Endothelial cell of umbilical vein (primary cell): ENCODE measurements around the gene ESRRA. TPM values are rescaled to one million over a fixed set of nuclear protein-coding genes. Genes with fewer than 3 reads are reported as not detected.

Experiments used
- BruUV-seq: library from RNA; stranded (reverse); fragments of 400-500 nt; replicated peaks from 2 replicates; lab custom pipeline; 2021; lab: Mats Ljungman, UMichigan
- CTCF ChIA-PET: fragments of 300-600, 350-600 bp; sonication (Branson Sonifier 250); formaldehyde crosslinking; loops from one replicate; lab custom pipeline; 2021; ENCODE audit warnings: antibody characterized with exemption, inconsistent platforms; lab: Charles Lee
- POLR2A ChIA-PET: fragments of 300-600, 350-600 bp; sonication (Branson Sonifier 250); formaldehyde crosslinking; loops from one replicate; lab custom pipeline; 2021; ENCODE audit warnings: antibody characterized with exemption, inconsistent platforms; lab: Charles Lee
- DNase-seq: peaks from one replicate; pipeline ENCODE4 v3.0.0-alpha.2; 2011; ENCODE audit warnings: low read depth, low spot score
- FAIRE-seq: peaks from 2 replicates; lab custom pipeline; 2011; peaks lifted over from hg19 to GRCh38; lab: Jason Lieb, UNC
- H2AFZ ChIP-seq: 2 replicates; pipeline ENCODE4 v1.6.0; 2012; ENCODE audit warnings: low read depth, low read length, control low read depth, inconsistent platforms
- H3K27ac ChIP-seq: 2 replicates; pipeline ENCODE4 v1.5.1; 2011; ENCODE audit warnings: low read depth, mild to moderate bottlenecking, control low read depth, low read length, moderate library complexity; ENCODE audit not compliant: insufficient read depth
- H3K27me3 ChIP-seq, 2 experiments: 2 replicates each; pipeline versions ENCODE4 v1.6.0 to v1.6.1; 2011; ENCODE audit warnings: low read length in 2 of 2, mixed read lengths in 1 of 2; ENCODE audit not compliant: control insufficient read depth in 2 of 2, insufficient read depth in 2 of 2
- H3K36me3 ChIP-seq, 2 experiments: 2 replicates in 1 of 2; 3 replicates in 1 of 2; pipeline ENCODE4 v1.5.1; 2011; ENCODE audit warnings: low read length in 2 of 2, mild to moderate bottlenecking in 1 of 2, moderate library complexity in 1 of 2; ENCODE audit not compliant: control insufficient read depth in 2 of 2, insufficient read depth in 2 of 2; ENCODE audit errors: extremely low read depth in 1 of 2
- H3K4me1 ChIP-seq: 3 replicates; pipeline ENCODE4 v1.5.1; 2011; ENCODE audit warnings: mild to moderate bottlenecking, low read length; ENCODE audit not compliant: control insufficient read depth, insufficient read depth; ENCODE audit errors: extremely low read depth
- H3K4me2 ChIP-seq: 2 replicates; pipeline ENCODE4 v1.6.1; 2011; ENCODE audit warnings: low read length, control low read depth, mixed read lengths; ENCODE audit not compliant: insufficient read depth
- H3K4me3 ChIP-seq, 3 experiments: fragments of 200-600 bp in 1 of 3; sonication (generic), shearing (Covaris generic) in 1 of 3; replicated peaks in 1 of 3; 2 replicates each; pipeline ENCODE4 v1.5.1; 2011 to 2016; ENCODE audit warnings: control low read depth in 3 of 3, low read length in 3 of 3, mild to moderate bottlenecking in 2 of 3, inconsistent platforms in 1 of 3, low read depth in 1 of 3, moderate library complexity in 1 of 3; ENCODE audit not compliant: insufficient read depth in 1 of 3
- H3K79me2 ChIP-seq: 2 replicates; pipeline ENCODE4 v1.6.0; 2012; ENCODE audit warnings: low read length, inconsistent platforms; ENCODE audit not compliant: control insufficient read depth, insufficient read depth
- H3K9ac ChIP-seq: replicated peaks from 2 replicates; pipeline ENCODE3; 2011; ENCODE audit warnings: low read length, control low read depth; ENCODE audit not compliant: insufficient read depth; ENCODE audit errors: extremely low read depth
- H3K9me1 ChIP-seq: replicated peaks from 3 replicates; pipeline ENCODE4 v1.6.0; 2011; ENCODE audit warnings: mild to moderate bottlenecking, low read length; ENCODE audit not compliant: control insufficient read depth, insufficient read depth; ENCODE audit errors: extremely low read depth
- H3K9me3 ChIP-seq: replicated peaks from 2 replicates; pipeline ENCODE4 v1.5.1; 2012; ENCODE audit warnings: low read length, inconsistent platforms; ENCODE audit not compliant: control insufficient read depth, insufficient read depth
- H4K20me1 ChIP-seq: replicated peaks from 2 replicates; pipeline ENCODE3; 2011; ENCODE audit warnings: mild to moderate bottlenecking, low read length; ENCODE audit not compliant: control insufficient read depth, insufficient read depth; ENCODE audit errors: extremely low read depth
- CTCF ChIP-seq, 2 donors: IDR thresholded peaks; 1 replicate in 1 of 2; 2 replicates in 1 of 2; pipeline ENCODE4 v1.5.1; 2011; ENCODE audit warnings: low read length in 2 of 2, mild to moderate bottlenecking in 2 of 2, moderate library complexity in 2 of 2, control low read depth in 1 of 2, inconsistent platforms in 1 of 2, low read depth in 1 of 2; ENCODE audit not compliant: insufficient read depth in 1 of 2; ENCODE audit errors: extremely low read depth in 1 of 2
- EZH2 ChIP-seq: IDR thresholded peaks from 2 replicates; pipeline ENCODE4 v1.6.1; 2012; ENCODE audit warnings: borderline replicate concordance, low read depth, mild to moderate bottlenecking, moderate library complexity, low read length, inconsistent platforms; ENCODE audit not compliant: severe bottlenecking
- FOS ChIP-seq: IDR thresholded peaks from 2 replicates; pipeline ENCODE4 v1.6.1; 2011; ENCODE audit warnings: mild to moderate bottlenecking, low read length, moderate library complexity, borderline replicate concordance; ENCODE audit not compliant: insufficient read depth
- GATA2 ChIP-seq: IDR thresholded peaks from 2 replicates; pipeline ENCODE4 v1.7.0; 2011; ENCODE audit warnings: low read depth, mild to moderate bottlenecking, moderate library complexity, mixed read lengths, low read length; ENCODE audit not compliant: insufficient read length, insufficient read depth
- JUN ChIP-seq: IDR thresholded peaks from 2 replicates; pipeline ENCODE4 v1.6.1; 2011; ENCODE audit warnings: borderline replicate concordance, low read depth; ENCODE audit not compliant: insufficient read length, insufficient read depth
- MAX ChIP-seq: IDR thresholded peaks from 2 replicates; pipeline ENCODE4 v1.6.1; 2011; ENCODE audit not compliant: insufficient read depth, insufficient read length
- MYC ChIP-seq: IDR thresholded peaks from one replicate; pipeline ENCODE4 v1.6.1; 2011; ENCODE audit warnings: mild to moderate bottlenecking, low read depth, low read length
- POLR2A ChIP-seq: IDR thresholded peaks from 2 replicates; pipeline ENCODE4 v1.6.1; 2012; ENCODE audit warnings: low read depth, mild to moderate bottlenecking, control low read depth, low read length
- POLR2AphosphoS5 ChIP-seq: IDR thresholded peaks from 2 replicates; pipeline ENCODE4 v1.6.1; 2012; ENCODE audit warnings: low read depth, mild to moderate bottlenecking, control low read depth, low read length, moderate library complexity; ENCODE audit not compliant: insufficient read depth
- dilution Hi-C: fragments of 300-500 bp; cut with MboI; formaldehyde crosslinking; loops from one replicate; pipeline ENCODE4 v1.15.0; 2019; ENCODE audit warnings: low sequenced_read_pairs; ENCODE audit not compliant: extremely low pct_ligation_motif_present
- intact Hi-C: fragments of 100-400 bp; cut with micrococcal nuclease; formaldehyde crosslinking; loops from one replicate; pipeline ENCODE4 v1.10.0; 2022
- polyA plus RNA-seq, 4 experiments: library from polyadenylated mRNA; depleted of rRNA in 3 of 4; stranded (reverse) in 3 of 4; unstranded in 1 of 4; fragments of >200 nt; gene quantifications; 2 replicates each; pipeline versions ENCODE4 v1.2.1 to v1.2.3, GENCODE V29; 2011 to 2012; ENCODE audit warnings: missing spikeins in 1 of 4
- total RNA-seq: library from RNA; stranded (reverse); gene quantifications from 2 replicates; pipeline ENCODE4 v1.2.3, GENCODE V29; 2021

Gene ESRRA
- total and polyA plus RNA-seq, 2 donors (not counting 3 experiments of a cell fraction or from before 2014, with no cell fraction given), result 17.2 to 37.4 TPM

GRCh38 chr11:64289002-64289564 is 16.2 kb upstream of the ESRRA start:
- Histone ChIP-seq H3K27me3 (peaks cover 27 to 40% of the 10 kb centered on the region in 2 experiments), H3K27ac (no peak overlapping the region), H3K9me1 (no peaks in the 10 kb centered on the region), H3K9ac (no peak overlapping the region), H3K79me2 (no peaks in the 10 kb centered on the region), H4K20me1 (no peaks in the 10 kb centered on the region), H3K4me1 (peaks cover 6% of the 10 kb centered on the region), H3K4me3 (no peak overlapping the region), H3K4me2 (no peak overlapping the region), H3K36me3 (no peaks in the 10 kb centered on the region), H2AFZ (no peak overlapping the region), H3K9me3 (no peaks in the 10 kb centered on the region)
- dilution Hi-C loops (no loop called here), intact Hi-C loops (loop anchor here (5.0 kb wide), 1 partner anchor 102 kb away; the partner anchor contains the start of gene STIP1)
- BruUV-seq, result no TSS peak
- POLR2A ChIA-PET, result no interaction called here
- no peak for FAIRE-seq
- DNase-seq, result no peak
- TF ChIP-seq FOS, result no peak
- TF ChIP-seq POLR2A, result no peak
- TF ChIP-seq MAX, result no peak
- no peak for TF ChIP-seq MYC
- TF ChIP-seq EZH2, result no peak
- TF ChIP-seq GATA2, result no peak
- no peak for TF ChIP-seq CTCF (IDR thresholded peaks at IDR 0.05; ENCODE audit: extremely low read depth in 1 of 2, insufficient read depth in 1 of 2, low read depth in 1 of 2, low read length in 2 of 2)
- TF ChIP-seq POLR2AphosphoS5, result no peak
- no peak for TF ChIP-seq JUN
- CTCF ChIA-PET, result interaction anchor here (2.9 to 4.5 kb wide), 2 partner anchors 12 to 16 kb away, joined by 17 to 23 read pairs; partner anchors contain the start of gene ESRRA
